CD14-positive monocyte (primary cell): ENCODE data around the gene RNASE3. TPM values are rescaled to one million over a fixed set of nuclear protein-coding genes. Genes with fewer than 3 reads are reported as not detected.

Experiments used
- DNase-seq, 3 donors: peaks; one replicate each; pipeline ENCODE4 v3.0.0-alpha.2; 2011 to 2022
- H2AFZ ChIP-seq: 2 replicates; pipeline ENCODE4 v1.6.0; 2012; ENCODE audit warnings: mild to moderate bottlenecking, low read depth, low read length, inconsistent platforms; ENCODE audit not compliant: insufficient read depth, poor library complexity, severe bottlenecking
- H3K27ac ChIP-seq, 2 donors: 1 replicate in 1 of 2; 2 replicates in 1 of 2; pipeline ENCODE4 v1.5.1; 2012 to 2013; ENCODE audit warnings: low read length in 2 of 2, control low read depth in 1 of 2, inconsistent platforms in 1 of 2, low read depth in 1 of 2, mild to moderate bottlenecking in 1 of 2
- H3K27me3 ChIP-seq, 2 donors: one replicate each; pipeline versions ENCODE4 v1.6.0 to v1.6.1; 2011 to 2013; ENCODE audit warnings: low read length in 2 of 2; ENCODE audit not compliant: control insufficient read depth in 2 of 2, insufficient read depth in 2 of 2
- H3K36me3 ChIP-seq, 2 donors: replicated peaks in 1 of 2; 1 replicate in 1 of 2; 2 replicates in 1 of 2; pipeline versions ENCODE4 v1.5.1 to v1.6.1; 2012 to 2013; ENCODE audit warnings: low read length in 2 of 2, control low read depth in 1 of 2, inconsistent platforms in 1 of 2, mild to moderate bottlenecking in 1 of 2; ENCODE audit not compliant: insufficient read depth in 2 of 2, control insufficient read depth in 1 of 2
- H3K4me1 ChIP-seq, 2 donors: 1 replicate in 1 of 2; 2 replicates in 1 of 2; pipeline versions ENCODE4 v1.5.1 to v1.6.1; 2012 to 2013; ENCODE audit warnings: low read length in 2 of 2, control low read depth in 1 of 2, inconsistent platforms in 1 of 2, mild to moderate bottlenecking in 1 of 2, moderate library complexity in 1 of 2; ENCODE audit not compliant: insufficient read depth in 2 of 2, control insufficient read depth in 1 of 2
- H3K4me2 ChIP-seq: replicated peaks from 2 replicates; pipeline ENCODE3; 2012; ENCODE audit warnings: low read length, moderate library complexity, mild to moderate bottlenecking; ENCODE audit not compliant: poor library complexity, severe bottlenecking; ENCODE audit errors: extremely low read depth
- H3K4me3 ChIP-seq, 3 experiments: fragments of 200-600 bp in 1 of 3; sonication (generic) in 1 of 3; replicated peaks in 1 of 3; 1 replicate in 2 of 3; 2 replicates in 1 of 3; pipeline ENCODE4 v1.5.1; 2011 to 2013; ENCODE audit warnings: low read length in 3 of 3, mild to moderate bottlenecking in 3 of 3, control low read depth in 2 of 3, low read depth in 2 of 3, inconsistent platforms in 1 of 3, moderate library complexity in 1 of 3
- H3K79me2 ChIP-seq: 2 replicates; pipeline ENCODE4 v1.6.0; 2012; ENCODE audit warnings: mild to moderate bottlenecking, control low read depth, inconsistent platforms, low read length, moderate library complexity; ENCODE audit not compliant: insufficient read depth
- H3K9ac ChIP-seq: 2 replicates; pipeline ENCODE4 v1.6.0; 2017; ENCODE audit warnings: low read length, mild to moderate bottlenecking; ENCODE audit not compliant: insufficient read depth, poor library complexity, severe bottlenecking
- H3K9me3 ChIP-seq, 2 donors: replicated peaks in 1 of 2; 1 replicate in 1 of 2; 2 replicates in 1 of 2; pipeline versions ENCODE4 v1.5.1 to v1.6.1; 2012 to 2013; ENCODE audit warnings: low read length in 2 of 2, control low read depth in 1 of 2; ENCODE audit not compliant: control insufficient read depth in 1 of 2, insufficient read depth in 1 of 2
- H4K20me1 ChIP-seq: 2 replicates; pipeline ENCODE4 v1.6.0; 2012; ENCODE audit warnings: mild to moderate bottlenecking, low read length, control low read depth, moderate library complexity; ENCODE audit not compliant: insufficient read depth
- H3K27ac Mint-ChIP-seq, 7 donors: one replicate each; pipeline ENCODE4 v1.8.0; 2020; ENCODE audit warnings: mild to moderate bottlenecking in 7 of 7, mixed read lengths in 7 of 7, moderate library complexity in 6 of 7, inconsistent platforms in 2 of 7
- H3K27me3 Mint-ChIP-seq, 3 donors: one replicate each; pipeline ENCODE4 v1.8.0; 2021 to 2022; ENCODE audit warnings: low read depth in 3 of 3, mild to moderate bottlenecking in 3 of 3, mixed read lengths in 3 of 3, moderate library complexity in 3 of 3, inconsistent platforms in 1 of 3
- H3K36me3 Mint-ChIP-seq, 2 donors: one replicate each; pipeline ENCODE4 v1.8.0; 2020; ENCODE audit warnings: mixed read lengths in 2 of 2, inconsistent platforms in 1 of 2, mild to moderate bottlenecking in 1 of 2
- H3K4me1 Mint-ChIP-seq: one replicate; pipeline ENCODE4 v1.8.0; 2020; ENCODE audit warnings: mild to moderate bottlenecking, mixed read lengths
- H3K4me3 Mint-ChIP-seq, 2 donors: one replicate each; pipeline ENCODE4 v1.8.0; 2020; ENCODE audit warnings: mild to moderate bottlenecking in 2 of 2, mixed read lengths in 2 of 2, moderate library complexity in 1 of 2
- H3K9me3 Mint-ChIP-seq, 7 donors: one replicate each; pipeline ENCODE4 v1.8.0; 2020 to 2022; ENCODE audit warnings: mixed read lengths in 7 of 7, mild to moderate bottlenecking in 6 of 7, moderate library complexity in 6 of 7, inconsistent platforms in 2 of 7
- WGBS: methylation state at CpG from one replicate; pipeline ENCODE4 v1.1.5; 2013; ENCODE audit warnings: missing lambda C conversion rate; ENCODE audit not compliant: insufficient coverage; 5-methylcytosine and 5-hydroxymethylcytosine counted together
- intact Hi-C, 2 donors: fragments of 100-400 bp; cut with micrococcal nuclease; formaldehyde crosslinking; loops; one replicate each; pipeline versions ENCODE4 v1.15.0 to v1.15.1; 2023
- polyA plus RNA-seq, 3 donors: library from polyadenylated mRNA; depleted of rRNA in 1 of 3; unstranded in 2 of 3; stranded (reverse) in 1 of 3; fragments of 300-500 nt in 2 of 3; fragments of >200 nt in 1 of 3; fragmentation: Illumina TruSeq in 2 of 3; gene quantifications; 1 replicate in 2 of 3; 2 replicates in 1 of 3; pipeline ENCODE4 v1.2.3, GENCODE V29; 2012 to 2021
- TF ChIP-seq, protein P1 (sequence below): fragments of 200-600 bp; IDR thresholded peaks from one replicate; pipeline ENCODE4 v1.8.0; 2022; ENCODE audit warnings: antibody characterized with exemption, mild to moderate bottlenecking

Gene RNASE3
- polyA plus RNA-seq, 3 donors, result 5.1 to 13.8 (median 8.4) TPM

DNA sequence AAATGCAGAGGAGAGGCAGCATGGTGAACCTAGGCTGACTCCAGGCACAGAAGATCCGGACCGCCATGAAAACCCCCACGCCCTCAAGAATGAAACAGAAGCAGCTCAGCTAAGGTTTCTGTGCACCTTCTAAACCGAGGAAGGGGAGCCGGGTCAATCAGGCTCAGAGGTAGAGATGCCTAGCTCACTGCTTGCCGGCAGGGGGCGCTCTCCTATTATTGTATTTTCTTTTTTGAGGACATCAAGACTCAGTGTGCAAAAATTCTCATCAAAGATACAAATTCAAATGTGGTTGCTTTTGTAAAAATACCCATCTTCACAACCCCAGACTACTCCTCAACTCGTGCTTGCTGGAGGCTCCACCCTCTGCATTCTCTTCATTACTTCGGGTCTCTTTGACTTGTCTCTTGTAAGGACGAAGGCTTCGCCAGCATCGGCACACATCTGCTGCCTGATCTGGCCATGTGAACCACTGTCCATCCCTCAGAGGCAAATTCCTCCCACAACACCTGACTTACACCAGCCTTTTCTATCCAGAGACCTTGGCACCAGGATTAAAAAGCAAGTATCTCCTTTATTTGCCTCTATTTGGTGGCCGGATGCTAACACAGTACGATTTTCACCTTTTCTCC lies 33.4 kb upstream of the RNASE3 start:
- Histone ChIP-seq H3K27me3 (no peaks in the 10 kb centered on the region), H3K9me3 (no peaks in the 10 kb centered on the region), H3K36me3 (no peaks in the 10 kb centered on the region), H3K27ac (no peak overlapping the region), H4K20me1 (no peaks in the 10 kb centered on the region), H3K9ac (no peak overlapping the region), H3K79me2 (no peaks in the 10 kb centered on the region), H3K4me2 (no peak overlapping the region), H3K4me3 (no peak overlapping the region), H2AFZ (no peak overlapping the region), H3K4me1 (peaks cover 4 to 6% of the 10 kb centered on the region in 2 donors)
- intact Hi-C loops, result loop anchor here (1.0 to 5.0 kb wide), 2 partner anchors 114 to 115 kb away; no protein-coding TSS in a partner anchor
- H3K4me3 Mint-ChIP-seq, result peak overlapping the region; percentile 13 to 18
- peak; percentile 55 to 74 (median 66) for DNase-seq
- H3K27ac Mint-ChIP-seq, result no peak overlapping the region
- TF ChIP-seq, protein P1, sequence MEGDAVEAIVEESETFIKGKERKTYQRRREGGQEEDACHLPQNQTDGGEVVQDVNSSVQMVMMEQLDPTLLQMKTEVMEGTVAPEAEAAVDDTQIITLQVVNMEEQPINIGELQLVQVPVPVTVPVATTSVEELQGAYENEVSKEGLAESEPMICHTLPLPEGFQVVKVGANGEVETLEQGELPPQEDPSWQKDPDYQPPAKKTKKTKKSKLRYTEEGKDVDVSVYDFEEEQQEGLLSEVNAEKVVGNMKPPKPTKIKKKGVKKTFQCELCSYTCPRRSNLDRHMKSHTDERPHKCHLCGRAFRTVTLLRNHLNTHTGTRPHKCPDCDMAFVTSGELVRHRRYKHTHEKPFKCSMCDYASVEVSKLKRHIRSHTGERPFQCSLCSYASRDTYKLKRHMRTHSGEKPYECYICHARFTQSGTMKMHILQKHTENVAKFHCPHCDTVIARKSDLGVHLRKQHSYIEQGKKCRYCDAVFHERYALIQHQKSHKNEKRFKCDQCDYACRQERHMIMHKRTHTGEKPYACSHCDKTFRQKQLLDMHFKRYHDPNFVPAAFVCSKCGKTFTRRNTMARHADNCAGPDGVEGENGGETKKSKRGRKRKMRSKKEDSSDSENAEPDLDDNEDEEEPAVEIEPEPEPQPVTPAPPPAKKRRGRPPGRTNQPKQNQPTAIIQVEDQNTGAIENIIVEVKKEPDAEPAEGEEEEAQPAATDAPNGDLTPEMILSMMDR, result peak; percentile 97
- peaks cover 0 to 6% (median 2%) of the 10 kb centered on the region in 7 donors for H3K9me3 Mint-ChIP-seq
- peaks cover 11% of the 10 kb centered on the region for H3K4me1 Mint-ChIP-seq
- 61% methylated on average over 5 of the region's 14 CpGs for WGBS
- no peaks in the 10 kb centered on the region for H3K27me3 Mint-ChIP-seq
- no peaks in the 10 kb centered on the region for H3K36me3 Mint-ChIP-seq

- H2AFZ ChIP-seq, result no peak overlapping the region
- H3K4me1 Mint-ChIP-seq, result peaks cover 13% of the 10 kb centered on the region
- intact Hi-C loops, result no loop called here
- H3K9ac ChIP-seq, result no peak overlapping the region
- no peak for DNase-seq
- H3K27ac ChIP-seq, result no peak overlapping the region
- TF ChIP-seq, protein P1, result no peak
- WGBS, result no CpG with 5 or more reads among the region's 3 CpGs
- H4K20me1 ChIP-seq, result no peaks in the 10 kb centered on the region
- peaks cover 5 to 7% of the 10 kb centered on the region in 2 donors for H3K4me1 ChIP-seq
- no peak overlapping the region for H3K4me2 ChIP-seq
- H3K4me3 Mint-ChIP-seq, result no peak overlapping the region
- H3K79me2 ChIP-seq, result no peaks in the 10 kb centered on the region
- H3K27me3 ChIP-seq, result no peaks in the 10 kb centered on the region
- no peaks in the 10 kb centered on the region for H3K36me3 Mint-ChIP-seq
- H3K27ac Mint-ChIP-seq, result no peak overlapping the region
- peaks cover 0 to 1% (median 0%) of the 10 kb centered on the region in 3 donors for H3K27me3 Mint-ChIP-seq
- peaks cover 0 to 6% (median 2%) of the 10 kb centered on the region in 7 donors for H3K9me3 Mint-ChIP-seq
- no peaks in the 10 kb centered on the region for H3K36me3 ChIP-seq
- no peaks in the 10 kb centered on the region for H3K9me3 ChIP-seq
- H3K4me3 ChIP-seq, result no peak overlapping the region
Measured at GRCh38 chr14:20866194-20866593, 25.0 kb upstream of the RNASE3 start.
